ENCODE results near the gene KIZ. TPM values are rescaled to one million over a fixed set of nuclear protein-coding genes. Genes with fewer than 3 reads are reported as not detected.

Gene KIZ
- total RNA-seq, 1 donor from 2014 or later = 20.3 TPM

GRCh38 chr20:21104466-21104761, 21.5 kb upstream of the KIZ start:
- DNase-seq (ENCODE audit: low spot score) = no peak

GRCh38 chr20:21104921-21105320, 21.0 kb upstream of the KIZ start:
- DNase-seq (ENCODE audit: low spot score) = no peak

- DNase-seq (ENCODE audit: low spot score) = no peak
Measured at GRCh38 chr20:21105429-21106170, 20.3 kb upstream of the KIZ start.

DNA sequence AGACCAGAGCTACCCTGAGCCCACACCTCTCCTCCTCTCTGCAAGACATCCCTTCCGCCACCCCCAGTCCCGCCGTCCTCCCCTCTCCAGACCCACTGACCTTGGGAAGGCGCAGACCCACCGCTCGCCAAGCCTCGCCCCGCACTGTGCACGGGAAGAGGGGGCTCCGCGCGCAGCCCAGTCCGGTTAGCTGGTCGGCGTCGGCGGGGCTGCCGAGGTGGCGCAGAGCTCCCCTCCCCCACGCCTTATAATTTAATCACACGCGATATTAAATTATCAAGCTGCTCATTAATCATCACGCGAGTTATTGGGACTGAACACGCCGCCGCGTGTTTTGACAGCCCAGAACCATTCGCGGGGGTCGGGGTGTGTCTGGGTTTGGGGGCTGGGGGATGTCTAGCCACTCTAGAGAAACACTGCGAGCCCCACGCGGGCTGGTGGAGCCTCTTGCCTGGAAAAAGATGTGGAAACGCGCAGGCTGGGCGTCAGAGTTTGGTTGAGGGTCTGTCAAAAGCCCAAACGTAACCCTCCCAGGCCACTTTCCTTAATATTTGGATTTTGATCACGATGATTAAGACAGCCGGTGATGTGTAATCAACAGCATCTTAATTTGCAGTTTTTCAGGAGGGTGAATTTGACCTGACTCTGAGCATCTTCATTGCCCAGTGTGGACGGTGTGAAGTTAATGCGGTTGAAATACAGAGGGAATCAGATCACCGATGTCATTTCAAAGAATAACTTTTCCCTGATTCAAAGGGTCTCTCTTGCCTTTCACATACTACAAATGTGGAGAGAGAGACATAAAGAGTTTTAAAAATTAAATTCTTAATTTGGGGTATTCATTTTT, 19.5 kb upstream of the KIZ start, which contains the start of gene LINC00237:
LINC00237 (minus strand) TSS at position 188 of the 847 bp plus-strand sequence.
- no peak for DNase-seq (ENCODE audit: low spot score)

DNA sequence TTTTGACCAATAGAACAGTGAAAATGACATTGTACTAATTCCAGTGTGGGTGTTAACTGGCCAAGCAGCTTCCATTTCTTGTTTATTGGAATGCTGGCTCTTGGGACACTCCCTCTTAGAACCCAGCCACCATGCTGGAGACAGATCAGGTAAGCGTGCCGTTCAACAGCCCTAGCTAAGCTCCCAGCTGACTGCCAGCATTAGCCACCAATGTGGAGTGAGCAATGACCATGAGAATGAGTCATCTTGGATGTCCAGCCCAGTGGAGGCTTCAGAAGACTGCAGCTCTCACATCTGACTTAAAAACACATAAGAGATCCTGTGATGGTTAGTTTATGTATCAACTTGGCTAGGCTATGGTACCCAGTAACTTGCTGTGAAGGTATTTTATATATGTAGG, 16.7 kb upstream of the KIZ start:
- DNase-seq (ENCODE audit: low spot score) = no peak

DNA sequence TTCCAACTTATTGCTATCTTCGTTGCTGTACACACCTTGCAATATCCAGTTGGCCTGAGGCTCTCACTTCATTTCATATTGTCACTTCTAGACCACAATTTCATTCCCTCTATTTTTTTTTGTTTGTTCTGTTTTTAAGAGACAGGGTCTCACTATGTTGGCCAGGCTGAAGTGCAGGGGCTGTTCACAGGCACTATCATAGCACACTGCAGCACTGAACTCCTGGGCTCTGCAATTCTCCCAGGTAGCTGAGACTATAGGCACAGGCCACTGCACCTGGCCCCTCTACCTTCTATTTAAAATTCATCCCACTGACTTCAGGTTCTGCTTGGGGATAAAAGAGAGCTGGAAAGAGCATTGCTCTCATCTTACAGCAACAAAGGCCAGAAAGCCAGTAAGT, 15.1 kb upstream of the KIZ start:
- DNase-seq (ENCODE audit: low spot score) = no peak

DNA sequence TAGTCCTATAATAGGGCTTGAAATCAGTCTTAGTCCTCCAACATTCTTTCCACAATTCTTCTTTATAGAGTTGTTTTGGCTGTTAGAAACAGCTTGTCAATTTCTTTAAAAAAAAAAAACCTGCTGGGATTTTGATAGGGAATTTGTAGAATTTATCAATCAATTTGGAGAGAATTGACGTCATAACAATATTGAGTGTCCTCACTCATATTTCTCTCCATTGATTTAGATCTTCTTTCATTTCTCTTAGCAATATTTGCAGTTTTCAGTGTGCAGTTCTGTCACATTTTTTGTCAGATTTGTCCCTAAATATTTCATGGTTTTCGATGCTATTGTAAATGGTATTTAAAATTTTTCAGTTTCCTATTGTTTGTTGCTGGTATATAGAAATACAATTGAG, 14.5 kb upstream of the KIZ start:
- DNase-seq (ENCODE audit: low spot score) = no peak

GRCh38 chr20:21113697-21114096, 12.2 kb upstream of the KIZ start:
- no peak for DNase-seq (ENCODE audit: low spot score)

DNA sequence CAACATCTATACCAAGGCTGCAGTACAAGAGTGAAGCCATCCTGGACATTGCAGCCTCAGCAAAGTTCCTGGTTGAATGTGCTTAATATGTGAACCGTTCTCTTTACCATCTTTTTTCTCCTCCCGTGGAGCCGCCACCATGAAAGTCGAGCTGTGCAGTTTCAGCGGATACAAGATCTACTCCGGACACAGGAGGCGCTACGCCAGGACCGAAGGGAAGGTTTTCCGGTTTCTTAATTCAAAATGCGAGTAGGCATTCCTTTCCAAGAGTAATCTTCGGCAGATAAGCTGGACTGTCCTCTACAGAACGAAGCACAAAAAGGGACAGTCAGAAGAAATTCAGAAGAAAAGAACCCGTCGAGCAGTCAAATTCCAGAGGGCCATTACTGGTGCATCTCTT, 11.3 kb upstream of the KIZ start:
- no peak for DNase-seq (ENCODE audit: low spot score)

DNA sequence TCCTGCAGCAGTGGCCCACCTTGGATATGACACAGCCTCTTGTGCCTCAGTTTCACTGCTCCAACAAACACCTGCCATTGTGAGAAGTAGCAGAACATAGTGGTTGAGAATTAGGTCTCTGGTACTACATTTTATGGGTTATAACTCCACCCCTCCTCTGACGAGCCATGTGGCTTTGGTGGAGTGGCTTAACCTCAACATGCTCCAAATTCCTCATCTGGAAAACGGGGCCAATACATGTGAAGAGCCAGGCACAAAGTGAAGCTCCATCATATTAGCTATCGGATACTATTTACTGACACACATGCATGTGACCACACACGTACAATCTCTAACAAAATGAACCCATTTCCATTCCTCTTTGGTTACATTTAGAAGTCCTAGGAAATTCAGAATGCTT, 8.4 kb upstream of the KIZ start:
- DNase-seq (ENCODE audit: low spot score) = no peak

GRCh38 chr20:21118138-21118537, 7.7 kb upstream of the KIZ start:
- no peak for DNase-seq (ENCODE audit: low spot score)

DNA sequence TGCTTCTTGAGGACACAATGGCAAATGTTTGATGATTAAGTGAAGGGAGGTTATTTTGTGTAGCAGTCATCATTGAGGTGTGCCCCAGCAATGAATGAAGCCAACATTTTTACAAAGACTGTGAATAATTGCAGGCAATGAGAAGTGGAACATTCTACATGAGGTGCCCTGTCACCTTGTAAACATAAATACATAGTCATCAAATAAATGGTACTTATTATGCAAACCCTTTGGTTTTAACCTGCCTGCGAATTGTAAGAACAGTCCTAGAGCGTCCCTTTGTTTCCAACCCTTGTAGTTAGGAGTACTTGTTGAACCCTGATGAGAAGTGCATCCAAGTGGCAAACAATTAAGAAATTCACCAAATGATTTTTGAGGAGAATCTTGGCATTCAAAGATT, 7.1 kb upstream of the KIZ start:
- DNase-seq (ENCODE audit: low spot score) = no peak

DNA sequence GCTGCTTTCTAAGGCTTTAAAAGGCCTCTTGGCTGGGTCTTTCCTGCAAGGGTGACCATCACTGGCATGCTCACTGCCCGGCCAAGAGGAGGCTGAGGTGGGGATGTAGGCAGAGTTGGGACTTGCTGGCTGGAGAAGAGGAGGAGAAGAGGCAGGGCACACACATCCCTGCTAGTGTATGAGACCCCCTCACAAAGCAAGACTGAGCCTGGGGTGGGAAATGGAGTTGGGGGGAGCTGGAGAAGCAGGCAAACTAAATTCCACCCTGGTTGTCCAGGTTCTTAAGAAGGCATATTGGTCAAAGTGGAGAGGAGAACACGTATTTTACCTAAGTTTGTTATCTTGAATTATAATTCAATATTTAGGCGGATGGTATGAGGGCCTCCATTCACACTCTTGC, 1.7 kb upstream of the KIZ start:
- DNase-seq (ENCODE audit: low spot score) = no peak

GRCh38 chr20:21125072-21125848, 622 bp upstream of the KIZ start:
- DNase-seq (ENCODE audit: low spot score) = no peak

GRCh38 chr20:21126581-21126870, 644 bp downstream of the KIZ start:
- no peak for DNase-seq (ENCODE audit: low spot score)

- no peak for DNase-seq (ENCODE audit: low spot score)
Measured at GRCh38 chr20:21127201-21127981, 1.5 kb downstream of the KIZ start.

DNA sequence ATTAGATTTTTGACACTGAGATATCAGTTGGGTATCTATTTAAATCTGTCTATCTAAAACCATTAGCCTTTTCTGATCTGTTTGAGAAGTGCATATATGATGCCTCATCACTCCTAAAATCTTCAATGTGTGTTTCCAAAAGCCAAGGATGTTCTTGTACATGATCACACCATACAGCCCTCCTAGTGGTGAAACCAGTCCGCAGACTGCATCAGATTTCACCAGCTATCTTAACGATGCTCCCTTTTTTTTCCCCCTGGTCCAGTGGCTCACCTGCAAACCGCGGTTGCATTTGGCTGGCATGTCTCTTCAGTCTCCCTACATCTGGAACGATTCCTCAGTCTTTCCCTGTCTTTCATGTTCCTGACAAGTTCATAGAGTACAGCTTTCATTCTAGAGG, 4.0 kb downstream of the KIZ start:
- DNase-seq (ENCODE audit: low spot score) = no peak

GRCh38 chr20:21133404-21133803, 7.5 kb downstream of the KIZ start:
- no peak for DNase-seq (ENCODE audit: low spot score)

GRCh38 chr20:21133917-21134622, 8.2 kb downstream of the KIZ start:
- no peak for DNase-seq (ENCODE audit: low spot score)

GRCh38 chr20:21134883-21135493, 9.1 kb downstream of the KIZ start:
- no peak for DNase-seq (ENCODE audit: low spot score)

Data from mesenteric fat pad (tissue), 1 donor.